Breast epithelium (tissue), 4 donors: ENCODE data around the gene CERS5. TPM values are rescaled to one million over a fixed set of nuclear protein-coding genes. Genes with fewer than 3 reads are reported as not detected.

Experiments used
- DNase-seq, 2 donors: peaks; one replicate each; pipeline ENCODE4 v3.0.0-alpha.2; 2019; ENCODE audit warnings: low spot score in 2 of 2
- H3K27ac ChIP-seq, 2 donors: fragments of 200-600 bp; sonication (generic) in 1 of 2; one replicate each; pipeline ENCODE4 v1.5.1; 2016 to 2019; ENCODE audit warnings: mild to moderate bottlenecking in 1 of 2
- H3K27me3 ChIP-seq, 2 donors: fragments of 200-600 bp; sonication (generic) in 1 of 2; one replicate each; pipeline versions ENCODE4 v1.5.1 to v1.6.0; 2017 to 2019; ENCODE audit warnings: control low read depth in 1 of 2, mild to moderate bottlenecking in 1 of 2
- H3K36me3 ChIP-seq: fragments of 200-600 bp; one replicate; pipeline ENCODE4 v1.5.1; 2019
- H3K4me1 ChIP-seq, 2 donors: fragments of 200-600 bp; sonication (generic); one replicate each; pipeline ENCODE4 v1.5.1; 2016 to 2019; ENCODE audit warnings: control low read depth in 1 of 2
- H3K4me3 ChIP-seq, 3 donors: fragments of 200-600 bp; sonication (generic); 1 replicate in 2 of 3; 2 replicates in 1 of 3; pipeline ENCODE4 v1.5.1; 2016 to 2019; ENCODE audit warnings: mild to moderate bottlenecking in 3 of 3, moderate library complexity in 2 of 3
- H3K9me3 ChIP-seq, 2 donors: fragments of 200-600 bp; sonication (generic) in 1 of 2; one replicate each; pipeline ENCODE4 v1.5.1; 2016 to 2019; ENCODE audit warnings: control low read depth in 1 of 2
- POLR2A ChIP-seq: fragments of 450-650 bp; IDR thresholded peaks from one replicate; pipeline ENCODE4 v1.6.1; 2016; ENCODE audit warnings: antibody characterized with exemption, mild to moderate bottlenecking, moderate library complexity
- POLR2AphosphoS5 ChIP-seq, 3 donors: sonication (generic); formaldehyde crosslinking; IDR thresholded peaks; one replicate each; pipeline ENCODE4 v1.6.1; 2017; ENCODE audit warnings: antibody characterized with exemption in 3 of 3
- intact Hi-C: fragments of 100-400 bp; cut with DNase I; formaldehyde crosslinking; loops from one replicate; pipeline ENCODE4 v1.15.1; 2023; ENCODE audit warnings: low total_unique reads
- total RNA-seq, 3 donors: library from RNA; depleted of rRNA; stranded (reverse); fragments of >200 nt; gene quantifications; one replicate each; pipeline ENCODE4 v1.1.0, GENCODE V29; 2016
- TF ChIP-seq, protein P1 (sequence below), 3 donors: fragments of 450-650 bp; IDR thresholded peaks; one replicate each; pipeline ENCODE4 v1.5.1; 2016 to 2017; ENCODE audit warnings: antibody characterized with exemption in 3 of 3, mild to moderate bottlenecking in 3 of 3, moderate library complexity in 3 of 3

Gene CERS5
- total RNA-seq, 3 donors from 2014 or later: 25.0 to 40.1 (median 32.4) TPM

- Histone ChIP-seq H3K9me3 (no peaks in the 10 kb centered on the region), H3K27ac (no peak overlapping the region), H3K36me3 (no peaks in the 10 kb centered on the region), H3K27me3 (no peaks in the 10 kb centered on the region), H3K4me1 (no peaks in the 10 kb centered on the region), H3K4me3 (no peak overlapping the region)
- no peak for DNase-seq
- intact Hi-C loops: loop anchor here (10.0 kb wide), 1 partner anchor 90 kb away; the partner anchor contains the start of gene SMARCD1
- no peak for TF ChIP-seq POLR2A
- TF ChIP-seq POLR2AphosphoS5 (IDR thresholded peaks at IDR 0.05): no peak
- TF ChIP-seq, protein P1, sequence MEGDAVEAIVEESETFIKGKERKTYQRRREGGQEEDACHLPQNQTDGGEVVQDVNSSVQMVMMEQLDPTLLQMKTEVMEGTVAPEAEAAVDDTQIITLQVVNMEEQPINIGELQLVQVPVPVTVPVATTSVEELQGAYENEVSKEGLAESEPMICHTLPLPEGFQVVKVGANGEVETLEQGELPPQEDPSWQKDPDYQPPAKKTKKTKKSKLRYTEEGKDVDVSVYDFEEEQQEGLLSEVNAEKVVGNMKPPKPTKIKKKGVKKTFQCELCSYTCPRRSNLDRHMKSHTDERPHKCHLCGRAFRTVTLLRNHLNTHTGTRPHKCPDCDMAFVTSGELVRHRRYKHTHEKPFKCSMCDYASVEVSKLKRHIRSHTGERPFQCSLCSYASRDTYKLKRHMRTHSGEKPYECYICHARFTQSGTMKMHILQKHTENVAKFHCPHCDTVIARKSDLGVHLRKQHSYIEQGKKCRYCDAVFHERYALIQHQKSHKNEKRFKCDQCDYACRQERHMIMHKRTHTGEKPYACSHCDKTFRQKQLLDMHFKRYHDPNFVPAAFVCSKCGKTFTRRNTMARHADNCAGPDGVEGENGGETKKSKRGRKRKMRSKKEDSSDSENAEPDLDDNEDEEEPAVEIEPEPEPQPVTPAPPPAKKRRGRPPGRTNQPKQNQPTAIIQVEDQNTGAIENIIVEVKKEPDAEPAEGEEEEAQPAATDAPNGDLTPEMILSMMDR (IDR thresholded peaks at IDR 0.05): peak; percentile 34 to 85 (median 76)
Observed at GRCh38 chr12:50174971-50175715, 8.0 kb upstream of the CERS5 start.

- intact Hi-C loops: no loop called here
- no peaks in the 10 kb centered on the region for H3K4me1 ChIP-seq
- no peaks in the 10 kb centered on the region for H3K9me3 ChIP-seq
- DNase-seq: no peak
- peak overlapping the region; percentile 92 to 96 for H3K27ac ChIP-seq
- peak overlapping the region; percentile 82 to 91 (median 89) for H3K4me3 ChIP-seq
- no peaks in the 10 kb centered on the region for H3K36me3 ChIP-seq
- no peaks in the 10 kb centered on the region for H3K27me3 ChIP-seq
- TF ChIP-seq POLR2A (no peak), POLR2AphosphoS5 (IDR thresholded peaks at IDR 0.05) (no peak)
- TF ChIP-seq, protein P1 (IDR thresholded peaks at IDR 0.05): no peak
Observed at GRCh38 chr12:50166799-50167048, 445 bp downstream of the CERS5 start.

- H3K27me3 ChIP-seq: no peaks in the 10 kb centered on the region
- H3K4me1 ChIP-seq: no peaks in the 10 kb centered on the region
- H3K36me3 ChIP-seq: no peaks in the 10 kb centered on the region
- TF ChIP-seq, protein P1 (IDR thresholded peaks at IDR 0.05): no peak
- TF ChIP-seq POLR2A: no peak
- TF ChIP-seq POLR2AphosphoS5 (IDR thresholded peaks at IDR 0.05): no peak
- no peak overlapping the region for H3K27ac ChIP-seq
- intact Hi-C loops: loop anchor here (5.0 kb wide), 1 partner anchor 48 kb away; no protein-coding TSS in a partner anchor
- DNase-seq: no peak
- no peaks in the 10 kb centered on the region for H3K9me3 ChIP-seq
- H3K4me3 ChIP-seq: no peak overlapping the region
Observed at GRCh38 chr12:50164963-50165362, 2.2 kb downstream of the CERS5 start.

GRCh38 chr12:50162230-50162629 lies 4.9 kb downstream of the CERS5 start:
- Histone ChIP-seq H3K36me3 (no peaks in the 10 kb centered on the region), H3K4me3 (no peak overlapping the region), H3K9me3 (no peaks in the 10 kb centered on the region), H3K27ac (no peak overlapping the region), H3K4me1 (no peaks in the 10 kb centered on the region), H3K27me3 (no peaks in the 10 kb centered on the region)
- no peak for DNase-seq
- TF ChIP-seq, protein P1 (IDR thresholded peaks at IDR 0.05): no peak
- TF ChIP-seq POLR2A: no peak
- no peak for TF ChIP-seq POLR2AphosphoS5 (IDR thresholded peaks at IDR 0.05)
- intact Hi-C loops: loop anchor here (5.0 kb wide), 1 partner anchor 45 kb away; no protein-coding TSS in a partner anchor

- Histone ChIP-seq H3K4me3 (no peak overlapping the region), H3K27ac (no peak overlapping the region), H3K27me3 (no peaks in the 10 kb centered on the region), H3K36me3 (no peaks in the 10 kb centered on the region), H3K9me3 (no peaks in the 10 kb centered on the region), H3K4me1 (no peaks in the 10 kb centered on the region)
- no peak for DNase-seq
- intact Hi-C loops: loop anchor here (5.0 kb wide), 1 partner anchor 43 kb away; no protein-coding TSS in a partner anchor
- TF ChIP-seq, protein P1 (IDR thresholded peaks at IDR 0.05): no peak
- TF ChIP-seq POLR2AphosphoS5 (IDR thresholded peaks at IDR 0.05): no peak
- no peak for TF ChIP-seq POLR2A
Observed at GRCh38 chr12:50160643-50161042, 6.5 kb downstream of the CERS5 start.
